Measurements from ENCODE around the gene MYD88.
"Not testable (repeated sequence)": the region's sequence is repeated elsewhere in the genome, so short reads cannot be mapped to it uniquely, and the experiment has no call there.

The MYD88 gene

DNA sequence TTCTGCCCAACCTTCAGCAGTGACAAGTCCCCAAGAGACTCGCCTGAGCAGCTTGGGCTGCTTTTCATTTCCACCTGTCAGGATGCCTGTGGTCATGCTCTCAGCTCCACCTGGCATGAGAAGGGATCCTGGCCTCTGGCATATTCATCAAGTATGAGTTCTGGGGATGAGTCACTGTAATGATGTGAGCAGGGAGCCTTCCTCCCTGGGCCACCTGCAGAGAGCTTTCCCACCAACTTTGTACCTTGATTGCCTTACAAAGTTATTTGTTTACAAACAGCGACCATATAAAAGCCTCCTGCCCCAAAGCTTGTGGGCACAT, 3.5 kb downstream of the MYD88 start:
- no peak for DNase-seq (ENCODE audit: low read depth in 2 of 2)

DNA sequence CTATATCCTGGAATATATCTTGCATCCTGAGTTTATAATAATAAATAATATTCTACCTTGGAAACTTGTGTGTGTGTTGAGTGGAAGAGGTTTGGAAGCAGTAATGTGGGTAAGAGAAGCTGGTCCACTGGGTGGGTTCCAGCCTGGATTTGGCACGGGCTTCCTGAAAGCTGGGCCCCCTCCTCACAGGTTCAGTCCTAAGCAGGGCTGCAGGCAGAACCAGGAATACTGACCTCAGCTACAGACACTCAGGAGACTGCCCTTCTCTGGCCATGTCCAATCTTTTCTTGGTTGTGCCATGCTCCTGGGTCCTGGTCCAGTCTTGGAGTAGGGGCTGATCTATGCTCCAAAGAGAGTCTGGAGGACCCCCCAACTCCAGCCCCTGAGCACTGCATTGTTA, 4.5 kb downstream of the MYD88 start:
- no peak for DNase-seq (ENCODE audit: low read depth in 2 of 2)

DNA sequence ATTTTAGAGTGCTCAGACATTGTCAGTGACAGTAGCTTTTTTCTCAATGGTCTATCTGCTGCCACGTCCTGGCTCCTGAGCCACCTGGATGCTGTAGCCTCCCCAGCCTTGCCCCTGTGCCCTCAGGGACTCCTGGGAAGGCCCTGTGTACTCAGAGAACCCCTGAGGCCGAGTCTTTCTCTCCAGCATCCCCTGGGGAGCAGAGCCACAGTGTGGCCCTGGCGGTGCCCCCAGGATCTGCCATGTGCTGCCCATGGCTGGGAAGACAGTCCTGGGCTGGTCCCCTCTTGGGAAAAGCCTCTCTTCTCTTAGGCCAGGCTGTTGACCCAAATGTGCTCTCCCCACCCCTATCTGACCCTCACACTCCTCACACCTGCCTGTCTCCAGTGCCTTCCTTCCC, 5.0 kb downstream of the MYD88 start:
- DNase-seq (ENCODE audit: low read depth in 2 of 2) = no peak

DNA sequence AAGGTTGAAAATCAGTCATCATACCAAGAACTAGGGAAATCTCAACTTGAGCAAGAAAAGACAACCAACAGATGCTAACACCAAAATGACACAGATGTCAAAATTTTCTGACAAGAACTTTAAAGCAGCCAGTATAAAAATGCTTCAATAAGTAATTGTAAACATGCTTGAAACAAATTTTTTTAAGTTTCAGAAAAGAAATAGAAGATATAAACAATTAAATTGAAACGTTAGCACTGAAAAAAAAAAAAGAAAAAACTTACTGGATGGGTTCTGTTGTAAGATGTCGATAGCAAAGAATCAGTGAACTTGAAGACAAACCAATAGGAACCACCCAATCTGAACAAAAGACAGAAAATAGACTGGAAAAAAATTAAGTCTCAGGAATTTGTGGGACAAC, 8.0 kb downstream of the MYD88 start:
- DNase-seq (ENCODE audit: low read depth in 2 of 2) = no peak

DNA sequence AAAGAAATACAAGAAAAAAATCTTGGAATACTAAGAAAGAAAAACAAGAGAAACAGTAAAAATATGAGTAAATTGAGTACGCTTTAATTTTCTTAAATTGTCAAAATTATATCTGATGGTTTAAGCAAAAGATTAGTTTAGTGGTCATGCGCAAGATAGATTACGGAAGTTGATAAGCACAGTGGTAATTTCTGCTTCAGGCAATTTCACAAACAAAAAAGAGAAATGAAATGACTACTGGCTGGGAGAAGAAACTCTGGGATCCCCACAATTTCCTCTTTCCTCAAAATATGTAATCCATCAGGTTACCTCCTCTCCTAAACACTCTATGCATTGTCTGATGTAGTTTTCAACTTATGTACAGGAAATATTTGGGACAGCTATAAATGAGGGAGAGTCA, 9.0 kb downstream of the MYD88 start:
- DNase-seq (ENCODE audit: low read depth in 2 of 2) = no peak

DNA sequence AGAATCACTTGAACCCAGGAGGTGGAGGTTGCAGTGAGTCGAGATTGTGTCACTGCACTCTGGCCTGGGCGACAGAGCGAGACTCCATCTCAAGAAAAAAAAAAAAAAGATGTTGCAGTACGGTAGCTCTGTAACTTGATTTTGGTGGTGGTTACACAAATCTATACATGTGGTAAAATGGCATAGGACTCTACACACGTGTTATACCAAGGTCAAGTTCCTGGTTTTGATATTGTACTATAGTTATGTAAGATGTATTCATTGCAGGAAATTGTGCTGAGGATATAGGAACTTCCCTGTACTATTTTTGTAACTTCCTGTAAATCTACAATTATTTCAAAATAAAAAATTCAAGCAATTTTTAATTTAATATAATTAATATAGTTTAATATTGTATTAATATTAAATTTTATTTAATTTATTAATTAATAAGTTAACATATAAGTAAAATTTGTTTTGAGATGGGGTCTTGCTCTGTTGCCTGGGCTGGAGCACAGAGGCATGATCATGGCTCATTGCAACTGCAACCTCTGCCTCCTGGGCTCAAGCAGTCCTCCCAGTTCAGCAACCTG, 9.9 kb downstream of the MYD88 start:
- DNase-seq (ENCODE audit: low read depth in 2 of 2) = no peak

DNA sequence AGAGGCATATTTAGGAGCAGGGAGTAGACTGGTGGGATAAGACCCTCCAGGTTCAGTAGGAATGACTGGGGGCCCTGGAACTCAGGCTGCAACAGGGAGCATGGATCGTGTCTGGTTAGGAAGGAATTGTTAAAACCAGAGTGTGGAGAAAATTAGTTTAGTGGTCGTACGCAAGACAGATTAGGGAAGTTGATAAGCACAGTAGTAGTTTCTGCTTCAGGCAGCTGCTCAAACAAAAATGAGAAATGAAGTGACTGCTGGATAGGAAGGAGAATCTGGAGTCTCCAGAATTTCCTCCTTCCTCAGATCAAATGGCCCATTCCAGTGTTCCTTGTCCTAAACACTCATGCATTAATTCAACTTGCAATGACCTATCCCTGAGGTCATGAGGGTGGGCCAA, 11.2 kb downstream of the MYD88 start:
- no peak for DNase-seq (ENCODE audit: low read depth in 2 of 2)

DNA sequence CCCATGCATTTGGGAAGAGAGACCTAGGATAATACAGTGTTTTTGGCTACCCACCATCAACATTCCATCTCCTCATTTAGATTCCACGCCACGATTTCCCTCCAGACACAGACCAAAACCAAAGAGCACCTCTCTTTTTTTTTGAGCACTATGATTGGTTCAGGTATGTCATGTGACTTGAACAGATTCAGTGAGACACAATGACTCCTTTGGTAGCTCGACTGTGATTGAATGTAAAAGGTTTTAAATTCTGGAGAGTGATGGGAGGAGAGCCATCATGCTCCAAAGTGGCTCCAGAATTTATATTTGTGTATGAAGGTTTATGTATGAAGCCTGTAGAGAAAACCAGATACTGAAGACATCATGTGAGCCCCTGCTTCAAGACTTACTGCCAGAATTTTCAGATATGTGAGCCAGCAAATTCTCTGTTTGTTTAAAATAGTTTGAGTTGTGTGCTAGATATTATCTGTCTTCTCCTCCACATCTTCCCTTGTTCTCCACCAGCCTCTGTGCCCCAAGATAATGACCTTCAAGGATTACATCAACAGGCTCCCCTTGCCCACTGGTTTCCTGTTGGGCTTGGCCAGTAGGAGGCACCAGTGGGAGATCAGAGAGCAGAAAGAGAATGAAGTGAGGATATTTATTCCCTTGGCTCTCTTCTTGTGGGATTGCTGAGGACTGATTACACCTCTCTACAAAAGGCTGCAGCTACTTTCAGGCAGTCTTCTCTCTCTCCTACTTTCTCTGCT, 12.5 kb downstream of the MYD88 start:
- DNase-seq (ENCODE audit: low read depth in 2 of 2) = no peak

DNA sequence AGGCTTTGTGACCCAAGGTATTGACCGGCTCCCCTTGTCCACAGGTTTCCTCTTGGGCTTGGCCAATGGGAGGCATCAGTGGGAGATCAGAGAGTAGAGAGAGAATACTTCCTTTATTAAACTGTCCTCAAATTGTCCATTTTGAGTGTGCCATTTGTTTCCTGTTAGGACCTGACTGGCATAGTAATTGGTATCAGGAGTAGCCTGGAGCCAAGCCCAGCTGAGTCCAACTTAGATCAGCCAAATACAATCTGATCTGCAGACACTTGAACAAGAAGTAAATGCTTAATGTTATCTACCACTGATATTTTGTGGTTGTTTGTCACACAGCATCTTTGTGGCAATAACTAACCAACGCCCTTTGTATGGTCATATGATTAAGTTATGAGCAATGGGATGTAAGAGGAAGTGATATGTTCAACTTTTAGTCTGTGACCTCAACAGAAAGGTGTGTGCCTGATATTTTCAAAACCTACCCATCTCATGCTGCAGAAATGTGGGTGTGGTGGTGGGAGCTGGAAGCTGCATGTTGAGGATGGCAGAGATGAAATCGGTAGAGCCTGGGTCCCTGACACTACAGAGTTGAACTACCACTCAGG, 13.3 kb downstream of the MYD88 start:
- DNase-seq (ENCODE audit: low read depth in 2 of 2) = no peak

DNA sequence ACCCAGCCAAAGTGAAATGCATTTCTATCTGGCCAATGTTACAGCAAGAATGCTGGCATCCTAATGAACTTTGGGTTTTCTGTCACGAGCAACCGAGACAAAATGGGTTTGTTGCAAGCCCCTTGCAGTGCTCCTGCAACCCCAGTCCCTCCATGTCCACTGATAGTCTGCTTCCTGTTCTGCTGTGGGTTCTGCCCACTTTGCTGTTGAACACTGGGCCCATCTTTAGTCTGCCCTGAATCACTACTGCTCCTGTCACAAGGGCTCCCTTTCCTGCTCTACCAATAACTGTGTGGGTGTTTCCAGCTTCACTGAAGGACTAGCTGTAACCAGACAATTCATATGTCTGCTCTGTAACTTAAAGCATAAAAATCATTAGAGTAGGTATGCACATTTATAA, 14.1 kb downstream of the MYD88 start:
- no peak for DNase-seq (ENCODE audit: low read depth in 2 of 2)

DNA sequence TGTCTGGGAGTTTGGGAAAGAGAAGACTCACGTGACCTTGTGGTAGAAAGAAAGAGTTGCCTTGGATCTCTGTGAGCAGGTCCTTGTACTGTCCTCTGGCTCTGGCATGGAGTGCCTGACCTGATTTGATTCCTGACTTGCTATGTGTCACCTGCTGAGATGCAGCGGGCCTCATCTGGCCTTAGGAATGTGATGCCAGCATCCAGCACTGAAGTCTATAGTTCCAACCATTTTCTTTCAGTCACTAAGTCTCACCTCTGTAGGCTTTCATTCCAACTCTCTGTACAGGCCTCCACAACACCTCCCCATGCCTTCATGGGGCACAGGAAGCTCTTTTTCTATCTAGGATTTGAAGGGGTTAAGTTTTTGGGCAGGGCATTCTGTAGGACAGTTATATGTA, 14.8 kb downstream of the MYD88 start:
- DNase-seq (ENCODE audit: low read depth in 2 of 2) = no peak

DNA sequence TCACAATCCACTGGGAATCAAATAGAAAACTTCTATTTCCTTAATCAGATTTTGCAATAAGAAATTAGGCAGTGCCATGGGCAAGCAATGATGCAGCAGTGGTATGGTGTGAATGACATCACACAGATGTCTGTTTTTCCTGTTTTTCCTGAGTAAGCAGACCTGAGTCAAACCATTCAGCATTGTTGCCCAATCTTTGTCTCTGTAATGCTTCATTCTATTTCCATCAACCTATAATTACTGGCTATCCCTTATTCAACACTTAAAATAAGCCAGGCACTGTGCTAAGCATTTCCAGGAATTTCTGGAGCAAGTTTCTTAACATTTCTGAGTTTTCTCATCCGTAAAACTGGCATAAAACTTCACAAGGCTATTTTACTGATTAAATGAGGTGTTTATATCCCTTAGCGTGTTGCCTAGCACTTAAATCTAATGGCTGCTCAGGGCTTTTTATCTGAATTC, 15.6 kb downstream of the MYD88 start:
- DNase-seq (ENCODE audit: low read depth in 2 of 2) = no peak

DNA sequence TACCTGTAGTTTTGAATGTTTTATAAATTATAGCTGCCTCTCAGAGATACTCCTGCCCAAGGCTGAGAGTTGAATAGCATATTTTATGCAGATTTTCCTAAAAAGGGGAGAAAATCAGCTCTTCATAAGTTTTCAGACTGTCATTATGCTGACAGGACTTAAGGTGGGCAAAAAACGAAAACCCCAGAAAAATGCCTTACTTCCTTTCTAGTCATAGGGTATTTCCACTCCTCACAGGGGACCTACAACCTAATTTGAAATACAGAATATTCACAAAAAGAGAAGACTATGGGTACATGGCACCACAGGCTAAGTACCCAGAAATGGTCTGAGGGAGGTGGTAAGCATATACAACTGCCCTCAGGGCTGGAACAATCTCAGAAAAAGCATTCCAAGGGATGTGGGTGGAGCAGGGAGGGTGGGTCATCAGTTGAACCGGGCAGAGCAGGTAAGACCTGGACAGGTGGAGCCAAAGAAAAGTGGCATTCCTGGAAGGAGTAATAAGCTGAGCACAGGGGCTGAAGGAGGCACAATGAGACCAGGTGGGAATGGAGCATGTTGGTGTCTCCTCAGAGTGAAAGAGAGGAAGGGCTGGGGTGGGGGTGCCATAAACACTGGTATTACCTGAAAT, 16.3 kb downstream of the MYD88 start:
- DNase-seq (ENCODE audit: low read depth in 2 of 2) = no peak

DNA sequence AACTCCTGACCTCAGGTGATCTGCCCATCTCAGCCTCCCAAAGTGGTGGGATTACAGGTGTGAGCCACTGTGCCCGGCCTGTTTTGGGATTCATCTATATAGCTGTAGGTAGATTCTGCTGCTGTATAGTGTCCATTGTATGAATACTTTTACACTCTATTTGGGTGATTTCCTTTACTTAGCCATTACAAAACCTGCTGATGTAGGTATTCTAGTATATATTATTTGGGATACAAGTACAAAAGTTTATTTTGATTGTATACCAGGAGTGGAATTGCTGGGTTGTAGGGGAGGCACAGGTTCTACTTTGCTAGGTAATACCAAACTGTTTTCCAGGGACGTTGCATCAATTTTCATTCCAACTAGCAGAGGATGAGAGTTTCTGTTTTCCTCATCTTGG, 17.4 kb downstream of the MYD88 start:
- DNase-seq (ENCODE audit: low read depth in 2 of 2) = no peak

DNA sequence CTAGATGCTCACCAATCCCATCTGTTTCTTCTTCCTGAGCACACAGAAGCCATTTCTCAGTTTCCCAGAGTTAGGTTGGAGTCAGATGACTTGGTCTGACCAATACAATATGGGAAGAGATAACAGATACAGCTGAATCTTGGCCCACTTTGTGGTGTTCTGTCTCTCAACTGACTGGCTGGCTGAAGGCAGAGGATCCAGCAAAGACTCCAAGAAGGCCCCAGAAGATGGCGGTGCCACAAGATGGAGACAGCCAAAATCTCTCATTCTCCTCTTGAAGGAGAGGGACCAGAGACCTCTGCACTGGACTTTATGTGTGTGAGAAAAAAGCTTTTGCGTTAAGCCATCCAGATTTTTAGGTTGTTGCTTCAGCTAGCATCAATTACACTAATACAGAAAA, 18.7 kb downstream of the MYD88 start:
- DNase-seq (ENCODE audit: low read depth in 2 of 2) = no peak

DNA sequence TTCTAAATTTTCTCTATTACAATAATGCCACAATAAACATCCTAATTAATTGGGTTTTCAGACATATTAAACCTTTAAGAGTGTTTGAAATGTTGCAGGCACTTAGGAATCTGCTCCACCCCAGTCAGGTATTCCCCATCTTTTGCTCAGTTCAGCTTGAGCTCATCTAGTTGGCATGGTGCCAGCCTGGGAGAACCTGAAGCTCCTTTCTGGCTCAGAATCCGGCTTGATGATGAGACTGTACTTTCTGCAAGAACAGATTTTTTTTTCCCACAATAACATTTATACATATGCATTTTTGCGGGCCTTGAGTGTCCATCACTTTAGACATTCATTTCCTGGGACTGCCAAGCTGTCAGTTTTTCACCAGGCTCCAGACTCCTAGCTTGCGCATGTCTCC, 19.1 kb downstream of the MYD88 start:
- no peak for DNase-seq (ENCODE audit: low read depth in 2 of 2)

DNA sequence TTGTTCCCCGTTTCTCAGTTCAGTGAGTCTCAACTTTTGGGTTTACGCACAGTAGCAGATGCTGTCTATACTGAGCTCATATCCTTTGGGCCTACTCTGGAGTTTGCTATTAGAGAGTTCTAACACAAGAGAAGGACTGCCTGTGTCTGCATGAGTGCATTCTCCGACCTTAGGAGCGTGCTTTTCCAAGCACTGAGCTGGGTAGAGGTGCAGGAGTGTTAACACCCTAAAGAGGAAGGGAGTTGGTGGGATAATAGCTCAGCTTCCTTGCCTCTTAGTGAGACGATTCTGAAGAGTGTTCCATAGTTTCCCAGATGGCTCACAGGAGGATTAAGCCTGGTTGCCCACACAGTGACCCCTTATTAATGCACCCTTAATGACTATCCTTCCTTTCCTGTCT, 20.0 kb downstream of the MYD88 start:
- DNase-seq (ENCODE audit: low read depth in 2 of 2) = no peak

DNA sequence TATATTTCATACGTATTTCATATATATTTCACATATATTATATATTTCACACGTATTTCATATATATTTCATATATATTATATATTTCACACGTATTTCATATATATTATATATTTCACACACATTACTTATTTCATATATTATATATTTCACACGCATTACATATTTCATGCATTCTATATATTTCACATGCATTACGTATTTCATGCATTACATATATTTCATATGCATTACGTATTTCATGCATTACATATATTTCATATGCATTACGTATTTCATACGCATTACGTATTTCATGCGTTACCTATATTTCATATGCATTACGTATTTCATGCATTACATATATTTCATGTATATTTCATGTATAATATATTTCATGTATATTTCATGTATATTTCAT, 22.2 kb downstream of the MYD88 start:
- not testable (repeated sequence) for DNase-seq (ENCODE audit: low read depth in 2 of 2)

DNA sequence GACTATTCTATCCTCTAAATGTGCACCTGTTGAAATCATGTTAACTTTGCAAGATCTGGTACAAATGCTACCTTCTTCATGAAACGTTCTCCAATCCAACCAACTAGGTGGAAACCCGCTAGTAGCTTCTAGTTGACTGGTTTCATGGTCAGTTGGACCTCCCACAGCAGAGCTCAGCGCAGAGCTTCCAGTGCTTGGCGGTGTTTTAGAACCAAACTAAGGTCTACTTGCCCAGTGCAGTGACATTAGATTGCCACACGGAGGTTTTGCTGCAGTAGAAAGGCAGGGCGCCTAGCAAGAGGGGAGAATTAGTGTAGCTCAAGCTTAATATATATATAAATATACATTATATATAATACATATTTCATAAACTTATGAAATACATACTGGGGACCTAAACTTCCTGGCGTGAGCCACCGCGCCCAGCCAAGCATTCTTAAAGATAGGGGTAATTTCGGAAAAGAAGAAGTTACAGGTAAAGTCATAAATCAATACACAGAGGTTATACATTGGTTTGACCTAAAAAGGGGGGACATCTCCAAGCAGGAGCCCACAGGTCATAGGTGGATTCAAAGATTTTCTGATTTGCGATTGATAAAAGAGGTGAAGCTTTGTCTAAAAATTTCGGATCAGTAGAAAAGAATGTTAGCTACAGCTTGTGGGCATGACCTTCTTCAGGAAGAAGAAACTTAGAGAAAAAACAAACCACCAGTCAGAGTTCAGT, 24.8 kb downstream of the MYD88 start:
- no peak for DNase-seq (ENCODE audit: low read depth in 2 of 2)

DNA sequence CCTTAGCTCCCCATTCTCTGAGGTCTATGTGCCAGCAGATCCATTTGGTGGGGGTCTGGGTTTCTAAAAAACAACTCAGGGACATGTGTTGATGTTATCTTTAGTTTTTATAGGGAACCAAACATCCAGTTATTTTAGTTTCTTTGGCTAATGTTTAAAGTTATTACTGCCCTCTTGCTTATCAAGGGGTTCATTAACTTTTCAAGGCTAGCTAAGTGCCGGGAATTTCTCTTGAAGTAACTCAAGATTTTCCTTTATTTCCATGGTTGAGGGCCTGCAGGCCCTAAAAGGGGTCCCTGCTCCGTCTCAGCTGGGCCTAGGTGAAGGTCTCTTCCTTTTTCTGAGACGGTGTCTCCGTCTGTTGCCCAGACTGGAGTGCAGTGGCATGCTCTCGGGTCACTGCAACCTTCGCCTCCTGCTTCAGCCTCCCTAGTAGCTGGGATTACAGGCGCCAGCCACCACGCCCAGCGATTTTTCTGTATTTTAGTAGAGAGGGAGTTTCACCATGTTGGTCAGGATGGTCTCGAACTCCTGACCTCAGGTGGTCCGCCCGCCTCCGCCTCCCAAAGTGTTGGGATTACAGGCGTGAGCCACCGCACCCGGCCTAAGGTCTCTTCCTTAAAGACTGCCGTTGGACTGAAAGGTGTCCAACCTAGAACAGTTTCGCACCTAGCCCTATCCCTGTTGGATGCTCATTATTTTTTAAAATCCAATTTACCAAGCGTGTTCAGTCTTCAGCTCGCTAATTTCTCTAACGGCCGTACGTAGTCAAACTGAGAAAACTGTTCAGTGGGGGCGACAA, 25.6 kb downstream of the MYD88 start:
- no peak for DNase-seq (ENCODE audit: low read depth in 2 of 2)

DNA sequence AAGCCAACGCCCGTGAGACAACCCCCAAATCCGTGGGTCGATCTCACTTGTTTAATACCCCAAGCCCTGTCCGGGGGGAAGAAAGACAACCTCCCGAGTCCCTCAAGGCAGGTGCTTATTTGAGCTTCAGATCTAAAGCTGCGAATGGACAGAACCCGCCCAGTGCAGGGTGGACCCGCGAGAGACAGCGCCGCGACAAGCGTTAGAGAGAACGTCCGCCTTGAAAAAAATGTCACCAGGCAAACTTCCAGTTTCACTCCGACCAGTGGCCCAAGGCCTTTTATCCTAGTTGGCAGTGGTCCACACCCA, 26.1 kb downstream of the MYD88 start:
- DNase-seq (ENCODE audit: low read depth in 2 of 2) = no peak
